Activated naive CD4-positive, alpha-beta T cell treated with anti-CD3 and anti-CD28 coated beads, Interleukin-2, amount 10 ng/mL, durations not matched to agents 7 days and 5 days (primary cell): ENCODE measurements around the gene STEAP1B.

ENCODE experiments used
- CTCF ChIA-PET: fragments of 350-600 bp; sonication (Branson Sonifier 250); formaldehyde crosslinking; loops from one replicate; lab custom pipeline; 2021; ENCODE audit warnings: antibody characterized with exemption; lab: Charles Lee
- DNase-seq: peaks from one replicate; pipeline ENCODE4 v3.0.0-alpha.2; 2020
- H3K27ac Mint-ChIP-seq: one replicate; pipeline ENCODE4 v1.8.0; 2021; ENCODE audit warnings: mild to moderate bottlenecking, moderate library complexity, mixed read lengths
- H3K27me3 Mint-ChIP-seq: one replicate; pipeline ENCODE4 v1.8.0; 2021; ENCODE audit warnings: mild to moderate bottlenecking, mixed read lengths
- H3K36me3 Mint-ChIP-seq: one replicate; pipeline ENCODE4 v1.8.0; 2021; ENCODE audit warnings: mixed read lengths
- H3K4me1 Mint-ChIP-seq: one replicate; pipeline ENCODE4 v1.8.0; 2021; ENCODE audit warnings: mixed read lengths
- H3K4me3 Mint-ChIP-seq: one replicate; pipeline ENCODE4 v1.8.0; 2021; ENCODE audit warnings: mild to moderate bottlenecking, moderate library complexity, mixed read lengths
- H3K9me3 Mint-ChIP-seq: one replicate; pipeline ENCODE4 v1.8.0; 2021; ENCODE audit warnings: mixed read lengths

STEAP1B gene

GRCh38 chr7:22385326-22385725 is 114.7 kb downstream of the STEAP1B start:
- Mint-ChIP-seq H3K27ac (no peak overlapping the region), H3K9me3 (no peaks in the 10 kb centered on the region), H3K36me3 (no peaks in the 10 kb centered on the region), H3K27me3 (no peaks in the 10 kb centered on the region), H3K4me3 (no peak overlapping the region), H3K4me1 (no peaks in the 10 kb centered on the region)
- CTCF ChIA-PET = no interaction called here
- no peak for DNase-seq

GRCh38 chr7:22380333-22380732 is 119.7 kb downstream of the STEAP1B start:
- CTCF ChIA-PET = interaction anchor here (0.6 kb wide), 1 partner anchor 25 kb away, joined by 3 read pairs; no protein-coding TSS in a partner anchor
- Mint-ChIP-seq H3K4me1 (no peaks in the 10 kb centered on the region), H3K4me3 (no peak overlapping the region), H3K27me3 (peaks cover 4% of the 10 kb centered on the region), H3K27ac (no peak overlapping the region), H3K36me3 (no peaks in the 10 kb centered on the region), H3K9me3 (no peaks in the 10 kb centered on the region)
- DNase-seq = no peak

GRCh38 chr7:22378199-22378980 is 121.6 kb downstream of the STEAP1B start:
- CTCF ChIA-PET = no interaction called here
- Mint-ChIP-seq H3K9me3 (no peaks in the 10 kb centered on the region), H3K27me3 (peaks cover 4% of the 10 kb centered on the region), H3K36me3 (no peaks in the 10 kb centered on the region), H3K4me3 (no peak overlapping the region), H3K27ac (no peak overlapping the region), H3K4me1 (no peaks in the 10 kb centered on the region)
- no peak for DNase-seq

GRCh38 chr7:22377703-22378102 is 122.3 kb downstream of the STEAP1B start:
- Mint-ChIP-seq H3K27ac (no peak overlapping the region), H3K27me3 (peaks cover 4% of the 10 kb centered on the region), H3K9me3 (no peaks in the 10 kb centered on the region), H3K4me1 (no peaks in the 10 kb centered on the region), H3K4me3 (no peak overlapping the region), H3K36me3 (no peaks in the 10 kb centered on the region)
- no peak for DNase-seq
- CTCF ChIA-PET = no interaction called here

- Mint-ChIP-seq H3K27ac (no peak overlapping the region), H3K4me1 (no peaks in the 10 kb centered on the region), H3K9me3 (no peaks in the 10 kb centered on the region), H3K4me3 (no peak overlapping the region), H3K36me3 (no peaks in the 10 kb centered on the region), H3K27me3 (peaks cover 4% of the 10 kb centered on the region)
- CTCF ChIA-PET = no interaction called here
- DNase-seq = no peak
These were observed 124.5 kb downstream of the STEAP1B start for GRCh38 chr7:22375359-22376048.

GRCh38 chr7:22373911-22374310 is 126.1 kb downstream of the STEAP1B start:
- Mint-ChIP-seq H3K27me3 (peaks cover 4% of the 10 kb centered on the region), H3K4me1 (no peaks in the 10 kb centered on the region), H3K9me3 (no peaks in the 10 kb centered on the region), H3K27ac (no peak overlapping the region), H3K4me3 (no peak overlapping the region), H3K36me3 (no peaks in the 10 kb centered on the region)
- CTCF ChIA-PET = no interaction called here
- DNase-seq = no peak

GRCh38 chr7:22373388-22373787 is 126.6 kb downstream of the STEAP1B start:
- Mint-ChIP-seq H3K4me1 (no peaks in the 10 kb centered on the region), H3K9me3 (no peaks in the 10 kb centered on the region), H3K36me3 (no peaks in the 10 kb centered on the region), H3K27ac (no peak overlapping the region), H3K4me3 (no peak overlapping the region), H3K27me3 (peaks cover 4% of the 10 kb centered on the region)
- CTCF ChIA-PET = no interaction called here
- DNase-seq = no peak

GRCh38 chr7:22372863-22373262 is 127.1 kb downstream of the STEAP1B start:
- Mint-ChIP-seq H3K4me1 (no peaks in the 10 kb centered on the region), H3K4me3 (no peak overlapping the region)
- CTCF ChIA-PET = no interaction called here

GRCh38 chr7:22371878-22372277 is 128.1 kb downstream of the STEAP1B start:
- CTCF ChIA-PET = no interaction called here
- Mint-ChIP-seq H3K9me3 (no peaks in the 10 kb centered on the region), H3K27ac (no peak overlapping the region), H3K4me1 (no peaks in the 10 kb centered on the region), H3K36me3 (no peaks in the 10 kb centered on the region), H3K4me3 (no peak overlapping the region), H3K27me3 (no peaks in the 10 kb centered on the region)
- no peak for DNase-seq

More at GRCh38 chr7:22372863-22373262, 127.1 kb downstream of the STEAP1B start:
- H3K9me3 Mint-ChIP-seq = no peaks in the 10 kb centered on the region
- no peaks in the 10 kb centered on the region for H3K36me3 Mint-ChIP-seq
- peaks cover 3% of the 10 kb centered on the region for H3K27me3 Mint-ChIP-seq
- H3K27ac Mint-ChIP-seq = no peak overlapping the region
- DNase-seq = no peak
